ENCODE results near the gene RYK. TPM values are rescaled to one million over a fixed set of nuclear protein-coding genes. Genes with fewer than 3 reads are reported as not detected.

Gene RYK
- total RNA-seq, 1 experiment from 2014 or later, result 55.2 TPM

- H3K79me2 ChIP-seq (ENCODE audit: insufficient read depth, low read length), result peaks cover 100% of the 10 kb centered on the region
- no peaks in the 10 kb centered on the region for H3K9me3 ChIP-seq (ENCODE audit: control insufficient read depth in 1 of 2, insufficient read depth in 1 of 2, low read depth in 1 of 2, low read length in 2 of 2)
- no peaks in the 10 kb centered on the region for H3K9me2 ChIP-seq (ENCODE audit: insufficient read depth)
- H3K4me2 ChIP-seq (ENCODE audit: low read length), result no peak overlapping the region
- H3K4me3 ChIP-seq (replicated peaks in 1 of 2; ENCODE audit: low read depth in 1 of 2, low read length in 2 of 2), result no peak overlapping the region
- peaks cover 25 to 45% of the 10 kb centered on the region in 2 experiments for H3K4me1 ChIP-seq (ENCODE audit: control insufficient read depth in 1 of 2, insufficient read depth in 2 of 2, low read length in 2 of 2)
- ATAC-seq (no peak), DNase-seq (ENCODE audit: low read depth, low spot score) (no peak)
- TF ChIP-seq ELF1 (IDR thresholded peaks at IDR 0.05; ENCODE audit: borderline replicate concordance, low read depth), result no peak
- TF ChIP-seq, protein P1, sequence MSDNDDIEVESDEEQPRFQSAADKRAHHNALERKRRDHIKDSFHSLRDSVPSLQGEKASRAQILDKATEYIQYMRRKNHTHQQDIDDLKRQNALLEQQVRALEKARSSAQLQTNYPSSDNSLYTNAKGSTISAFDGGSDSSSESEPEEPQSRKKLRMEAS (IDR thresholded peaks at IDR 0.05), result no peak
- no peak for TF ChIP-seq ZBTB33 (IDR thresholded peaks at IDR 0.05; ENCODE audit: extremely low read depth, insufficient replicate concordance, low read length)
- TF ChIP-seq EGR1 (IDR thresholded peaks at IDR 0.05; ENCODE audit: low read depth), result no peak
- no peak for TF ChIP-seq FOSL1 (IDR thresholded peaks at IDR 0.05; ENCODE audit: low read depth)
- TF ChIP-seq CEBPB (IDR thresholded peaks at IDR 0.05; ENCODE audit: low read depth), result no peak
- no peak for TF ChIP-seq YY1 (IDR thresholded peaks at IDR 0.05; ENCODE audit: extremely low read depth, insufficient replicate concordance, low read depth, low read length)
- no peak for TF ChIP-seq REST (IDR thresholded peaks at IDR 0.05; ENCODE audit: low read depth)
- TF ChIP-seq JUND (IDR thresholded peaks at IDR 0.05), result no peak
- no peak for TF ChIP-seq SRF (IDR thresholded peaks at IDR 0.05; ENCODE audit: low read depth)
- TF ChIP-seq EZH2 (IDR thresholded peaks at IDR 0.05), result no peak
- no peak for TF ChIP-seq CBX3 (IDR thresholded peaks at IDR 0.05; ENCODE audit: low read depth)
- no peak for TF ChIP-seq ZNF274 (IDR thresholded peaks at IDR 0.05; ENCODE audit: low read depth, low read length)
- TF ChIP-seq ATF3 (IDR thresholded peaks at IDR 0.05), result no peak
- TF ChIP-seq CTCF (IDR thresholded peaks at IDR 0.05 in 2 of 3, conservative IDR thresholded peaks at IDR 0.05 in 1 of 3; ENCODE audit: borderline replicate concordance in 1 of 3, insufficient read depth in 1 of 3, low read depth in 2 of 3, low read length in 2 of 3), result no peak
- no peaks in the 10 kb centered on the region for H3K27me3 ChIP-seq (ENCODE audit: insufficient read depth, low read length)
- RAD21 ChIA-PET (ENCODE audit: low non-redundant PET in 1 of 2, low total read pairs in 2 of 2, uncharacterized antibody in 2 of 2, unreplicated experiment in 2 of 2), result no interaction called here
- peaks cover 11% of the 10 kb centered on the region; the same call in 1 of the 2 replicates for H4K20me1 ChIP-seq (ENCODE audit: insufficient read depth)
- POLR2A ChIA-PET, result no interaction called here
- CTCF ChIA-PET, result no interaction called here
- no peak overlapping the region for H3K9ac ChIP-seq (ENCODE audit: low read length)
- no peaks in the 10 kb centered on the region for H3K36me3 ChIP-seq (ENCODE audit: control insufficient read depth in 1 of 2, insufficient read depth in 2 of 2, low read length in 2 of 2)
- no peak overlapping the region for H2AFZ ChIP-seq (ENCODE audit: low read depth, low read length, poor library complexity, severe bottlenecking)
- no TSS peak for BruUV-seq (replicated peaks)
- intact Hi-C loops (cut with micrococcal nuclease), result no loop called here
- no peak overlapping the region for H3K27ac ChIP-seq (ENCODE audit: low read depth, low read length)
These were observed 5.7 kb downstream of the RYK start for GRCh38 chr3:134244921-134245320.

Measured in HCT116 (cell line).